Measurements from ENCODE around the gene CLTB.
A peak's percentile ranks its signal among the peaks of the same experiment; 100 is the strongest.
"Not testable (repeated sequence)": the region's sequence is repeated elsewhere in the genome, so short reads cannot be mapped to it uniquely, and the experiment has no call there.

CLTB gene, protein sequence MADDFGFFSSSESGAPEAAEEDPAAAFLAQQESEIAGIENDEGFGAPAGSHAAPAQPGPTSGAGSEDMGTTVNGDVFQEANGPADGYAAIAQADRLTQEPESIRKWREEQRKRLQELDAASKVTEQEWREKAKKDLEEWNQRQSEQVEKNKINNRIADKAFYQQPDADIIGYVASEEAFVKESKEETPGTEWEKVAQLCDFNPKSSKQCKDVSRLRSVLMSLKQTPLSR

DNA sequence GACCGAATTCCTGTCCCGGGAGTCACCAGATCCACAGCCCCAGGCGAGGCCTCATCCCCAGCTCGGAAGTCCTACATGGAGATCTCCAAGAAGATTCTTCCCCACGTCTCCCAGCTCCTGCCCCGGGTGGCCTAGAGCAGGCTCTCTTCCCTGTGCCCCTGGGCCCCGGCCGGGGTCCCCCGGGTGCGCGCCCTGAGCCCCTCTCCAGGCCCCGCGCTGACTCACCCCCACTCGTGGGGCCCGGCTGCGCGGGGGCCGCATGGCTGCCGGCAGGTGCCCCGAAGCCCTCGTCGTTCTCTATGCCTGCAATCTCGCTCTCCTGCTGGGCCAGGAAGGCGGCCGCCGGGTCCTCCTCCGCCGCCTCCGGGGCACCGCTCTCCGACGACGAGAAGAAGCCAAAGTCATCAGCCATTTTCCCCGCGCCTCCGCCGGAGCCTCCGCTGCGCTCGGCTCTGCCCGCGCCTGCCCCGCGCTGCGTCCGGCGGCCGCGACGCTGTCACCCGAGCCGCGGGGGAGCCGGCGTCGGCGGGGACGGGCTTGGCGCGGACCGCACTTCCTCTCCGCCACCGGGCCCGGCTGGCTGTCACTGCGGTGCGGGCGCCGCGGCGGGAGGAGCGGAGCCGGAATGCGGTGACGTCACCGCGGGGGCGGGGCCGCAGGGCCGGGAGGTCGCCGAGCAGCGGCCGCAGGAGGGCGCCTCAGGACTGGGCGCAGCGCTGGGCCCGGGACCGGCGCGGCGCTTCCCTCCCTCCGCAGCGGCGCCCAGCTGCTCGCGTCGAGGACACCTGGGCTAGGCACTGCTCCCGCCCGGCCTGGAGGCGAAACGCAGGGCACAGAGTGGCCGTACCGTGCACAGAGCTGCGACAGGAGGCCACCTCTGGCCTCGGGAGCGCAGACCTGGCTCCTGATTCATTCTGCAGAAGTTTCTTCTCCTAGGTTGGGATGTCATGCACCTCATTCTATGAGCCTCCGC lies at the start of gene CLTB:
TSS of gene CLTB (minus strand) at position 588 of the 973 bp plus-strand sequence. CDS start at position 412, 176 bp downstream.
- DNase-seq = no peak

GRCh38 chr5:176463113-176463764 lies 46.9 kb upstream of the CLTB start:
- DNase-seq = no peak

GRCh38 chr5:176461349-176461748 lies 45.0 kb upstream of the CLTB start:
- DNase-seq = no peak

DNA sequence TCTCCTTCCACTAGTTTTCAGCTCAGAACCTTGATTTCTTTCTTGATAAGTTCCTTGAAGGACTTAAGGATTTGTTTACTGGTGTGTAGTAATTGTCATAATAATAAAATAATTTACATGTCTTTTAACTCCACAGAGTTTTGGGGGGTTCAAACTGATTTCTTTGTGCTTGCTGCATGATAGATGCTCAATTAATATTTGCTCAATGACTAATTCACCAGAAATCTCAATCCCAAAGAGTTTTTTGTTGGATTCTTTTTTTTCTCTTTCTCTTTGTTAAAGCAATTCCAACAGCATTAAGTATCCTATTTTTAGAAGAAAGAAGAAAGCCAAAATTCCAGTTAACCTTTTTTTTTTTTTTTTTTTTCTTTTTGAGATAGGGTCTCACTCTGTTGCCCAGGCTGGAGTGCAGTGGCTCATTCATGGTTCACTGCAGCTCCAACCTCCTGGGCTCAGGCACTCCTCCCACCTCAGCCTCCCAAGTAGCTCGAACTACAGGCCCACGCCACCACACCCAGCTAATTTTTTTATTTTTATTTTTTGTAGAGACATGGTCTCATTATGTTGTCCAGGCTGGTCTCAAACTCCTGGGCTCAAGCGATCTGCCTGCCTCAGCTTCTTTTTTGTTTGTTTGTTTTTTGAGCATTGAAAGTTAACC lies 42.7 kb upstream of the CLTB start:
- DNase-seq = no peak

DNA sequence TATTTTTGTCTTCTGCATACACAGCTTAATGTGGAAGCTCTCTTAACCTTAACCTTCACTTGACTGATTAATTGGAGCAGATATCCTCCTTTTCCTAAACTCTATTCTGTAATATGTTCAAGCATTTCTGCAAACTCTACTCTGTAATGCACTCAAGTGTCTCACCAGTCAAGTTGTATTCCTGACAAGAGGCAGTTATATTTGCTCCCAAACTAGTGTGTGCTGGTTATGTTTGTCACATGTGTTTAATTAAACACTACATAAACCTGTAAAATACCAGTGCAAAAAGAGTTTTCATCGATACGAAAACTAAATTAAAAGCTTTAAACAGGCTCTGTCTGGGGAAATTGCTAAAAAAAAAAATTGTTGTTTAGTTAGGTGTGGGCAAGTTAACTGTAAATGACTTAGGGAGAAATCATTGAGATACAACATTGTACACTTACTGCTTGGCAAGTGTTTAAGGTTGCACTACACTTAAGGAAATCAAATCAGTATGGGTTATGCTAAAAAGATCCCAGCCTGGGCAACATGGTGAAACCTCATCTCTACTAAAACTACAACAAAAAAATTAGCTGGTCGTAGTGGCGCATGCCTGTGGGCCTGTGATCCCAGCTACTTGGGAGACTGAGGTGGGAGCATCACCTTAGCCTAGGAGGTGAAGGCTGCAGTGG lies 38.5 kb upstream of the CLTB start:
- no peak for DNase-seq

DNA sequence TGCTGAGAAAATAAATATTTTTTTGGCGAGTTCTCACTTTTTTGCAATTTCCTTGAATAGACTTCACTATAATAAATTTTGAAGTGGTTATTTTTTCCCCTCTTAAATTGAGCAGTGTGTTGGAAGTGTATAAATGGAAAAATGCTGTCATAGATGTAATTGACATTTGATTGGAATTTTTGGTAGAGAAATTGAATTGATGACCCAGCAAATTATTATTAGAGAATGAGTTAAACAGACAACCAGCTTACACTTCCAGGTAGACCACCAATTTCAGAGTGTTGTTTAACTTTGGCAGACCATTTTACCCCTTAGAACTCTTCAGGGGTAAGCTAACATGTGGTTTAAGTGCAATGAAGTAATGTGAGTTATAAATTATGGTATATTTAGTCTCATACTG lies 33.7 kb upstream of the CLTB start:
- no peak for DNase-seq

DNA sequence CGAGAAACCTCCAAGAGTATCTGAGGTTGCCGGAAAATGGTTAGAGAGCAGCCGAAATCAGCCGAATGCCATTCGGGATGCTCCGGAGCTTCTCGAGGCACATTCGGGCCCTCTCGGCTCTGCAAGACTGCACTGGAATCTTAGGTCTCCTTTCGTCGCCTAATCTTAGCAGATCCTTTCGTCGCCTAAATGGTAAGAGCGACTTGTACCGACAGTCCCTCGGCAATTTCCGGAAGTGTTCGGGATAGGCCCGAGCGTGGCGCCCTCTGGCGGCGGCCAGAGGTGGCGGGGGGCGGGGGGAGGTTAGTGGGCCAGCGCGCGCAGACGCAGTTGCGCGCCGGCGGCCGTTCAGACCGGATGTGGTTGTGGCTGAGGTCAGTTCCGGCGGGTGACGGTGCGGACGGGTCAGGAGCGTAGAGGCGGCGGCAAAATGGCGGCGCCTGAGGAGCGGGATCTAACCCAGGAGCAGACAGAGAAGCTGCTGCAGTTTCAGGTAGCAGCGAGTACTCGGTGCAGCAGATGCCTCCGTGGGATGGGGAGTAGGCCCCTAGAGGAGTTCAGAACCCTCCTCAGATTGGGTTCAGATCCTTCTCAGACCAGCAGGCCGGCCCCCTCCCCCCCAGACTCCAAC lies 31.8 kb upstream of the CLTB start, which contains the start of gene FAF2:
TSS of gene FAF2 (plus strand) at position 408 of the 631 bp plus-strand sequence. CDS start at position 431, 23 bp downstream.
- peak; percentile 87 for DNase-seq

- no peak for DNase-seq
Observed at GRCh38 chr5:176447591-176447977, 31.2 kb upstream of the CLTB start.

GRCh38 chr5:176446884-176447590 lies 30.7 kb upstream of the CLTB start:
- no peak for DNase-seq

- DNase-seq = no peak
Observed at GRCh38 chr5:176446028-176446665, 29.8 kb upstream of the CLTB start.

- DNase-seq = no peak
Observed at GRCh38 chr5:176444742-176445141, 28.4 kb upstream of the CLTB start.

GRCh38 chr5:176442911-176443310 lies 26.6 kb upstream of the CLTB start:
- DNase-seq = not testable (repeated sequence)

- no peak for DNase-seq
Observed at GRCh38 chr5:176441921-176442323, 25.6 kb upstream of the CLTB start.

DNA sequence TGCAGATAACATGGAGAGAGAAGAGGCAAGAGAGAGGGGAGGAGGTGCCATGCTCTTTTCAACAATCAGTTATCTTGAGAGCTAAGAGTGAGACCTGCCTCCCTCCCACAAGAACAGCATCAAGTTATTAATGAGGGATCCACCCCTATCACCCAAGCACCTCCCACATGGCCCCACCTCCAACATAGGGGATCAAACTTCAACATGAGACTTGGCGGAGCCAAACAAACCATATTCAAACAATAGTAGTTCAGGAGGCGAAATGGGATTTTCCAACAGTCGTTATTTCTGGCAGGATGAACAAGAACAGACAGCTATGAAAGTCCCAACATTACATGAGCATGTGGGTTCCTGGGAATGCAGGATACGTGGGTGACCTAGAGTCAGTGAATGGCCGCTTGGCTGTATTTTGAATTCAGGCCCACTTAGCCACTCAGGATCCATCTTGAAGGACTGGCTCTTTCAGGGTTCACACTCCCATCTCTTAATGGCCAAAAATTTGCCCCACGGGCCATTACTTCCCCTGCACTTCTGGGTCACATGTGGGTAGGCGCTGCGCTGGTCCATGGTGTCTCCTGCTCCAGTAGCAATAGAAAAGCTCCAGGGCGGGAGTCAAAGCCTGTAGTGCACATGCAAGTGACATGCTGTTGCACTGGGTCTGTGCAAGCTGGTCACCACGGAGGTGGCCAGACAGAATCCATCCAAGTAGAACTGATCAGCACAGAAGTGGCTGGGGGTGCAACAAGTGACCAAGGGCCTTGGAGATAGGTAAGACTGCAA lies 24.8 kb upstream of the CLTB start:
- no peak for DNase-seq

DNA sequence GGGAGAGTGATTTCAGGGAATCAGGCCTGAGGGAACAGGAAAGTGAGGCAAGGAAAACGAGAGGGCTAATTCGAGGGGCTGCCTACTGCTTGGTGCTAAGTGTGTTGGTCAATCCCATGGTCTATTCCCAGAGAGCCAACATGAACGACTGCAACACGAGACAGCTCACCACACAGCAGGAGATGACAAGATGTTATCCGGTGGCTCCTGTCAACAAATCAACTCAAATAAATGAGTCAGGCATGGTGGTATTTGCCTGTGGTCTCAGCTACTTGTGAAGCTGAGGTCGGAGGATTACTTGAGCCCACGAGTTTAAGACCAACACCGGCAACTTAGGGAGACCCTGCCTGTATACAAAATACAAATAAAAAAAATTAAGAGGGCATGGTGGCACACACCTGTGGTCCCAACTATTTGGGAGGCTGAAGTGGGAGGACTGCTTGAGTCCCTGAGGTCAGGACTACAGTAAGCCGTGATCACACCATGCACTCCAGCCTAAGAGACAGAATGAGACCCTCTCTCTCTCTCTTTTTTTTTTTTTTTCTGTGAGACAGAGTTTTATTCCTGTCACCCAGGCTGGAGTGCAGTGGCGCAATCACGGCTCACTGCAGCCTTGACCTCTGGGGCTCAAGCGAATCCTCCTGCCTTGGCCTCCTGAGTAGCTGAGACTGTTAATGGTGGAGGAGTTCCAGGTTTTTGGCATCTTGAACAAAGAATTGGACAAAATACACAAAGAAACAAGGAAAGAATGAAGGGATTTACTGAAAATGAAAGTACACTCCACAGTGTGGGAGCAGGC lies 22.8 kb upstream of the CLTB start:
- no peak for DNase-seq

DNA sequence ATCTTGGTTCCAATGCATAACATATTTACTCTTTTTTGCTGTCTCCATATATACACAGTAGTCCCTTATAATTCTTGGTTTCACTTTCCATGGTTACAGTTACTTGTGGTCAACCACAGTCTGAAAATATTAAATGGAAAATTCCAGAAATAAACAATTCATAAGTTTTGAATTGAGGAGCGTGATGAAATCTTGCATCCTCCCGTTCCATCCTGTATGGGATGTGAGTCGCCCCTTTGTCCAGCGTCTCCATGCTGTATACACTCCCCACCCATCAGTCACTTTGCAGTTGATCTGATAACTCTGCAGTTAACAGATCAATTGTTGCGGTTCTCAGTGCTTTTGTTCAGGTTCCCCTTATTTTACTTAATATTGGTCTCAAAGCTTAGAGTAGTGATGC lies 20.3 kb upstream of the CLTB start:
- no peak for DNase-seq

- no peak for DNase-seq
Observed at GRCh38 chr5:176432707-176433106, 16.4 kb upstream of the CLTB start.

GRCh38 chr5:176429972-176430371 lies 13.6 kb upstream of the CLTB start:
- DNase-seq = no peak

DNA sequence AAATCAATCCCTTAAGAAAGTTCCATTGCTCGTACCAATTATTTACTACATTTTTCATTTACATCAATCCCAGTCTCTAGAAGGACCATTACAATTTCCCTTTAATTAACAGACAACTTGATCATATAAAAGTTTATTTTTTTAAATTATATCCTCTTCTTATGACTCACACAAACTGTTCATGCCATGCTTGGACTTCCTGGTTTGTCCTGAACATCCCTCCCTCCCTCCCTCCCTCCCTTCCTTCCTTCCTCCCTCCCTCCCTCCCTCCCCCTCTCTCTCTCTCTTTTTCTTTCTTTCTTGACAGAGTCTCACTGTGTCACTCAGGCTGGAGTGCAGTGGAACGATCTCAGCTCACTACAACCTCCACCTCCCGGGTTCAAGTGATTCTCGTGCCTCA lies 11.6 kb upstream of the CLTB start:
- no peak for DNase-seq
